Endothelial cell of umbilical vein (primary cell): ENCODE results near the gene PCMTD2. TPM values are rescaled to one million over a fixed set of nuclear protein-coding genes. Genes with fewer than 3 reads are reported as not detected.

ENCODE experiments used
- BruUV-seq: library from RNA; stranded (reverse); fragments of 400-500 nt; replicated peaks from 2 replicates; lab custom pipeline; 2021; lab: Mats Ljungman, UMichigan
- CTCF ChIA-PET: fragments of 300-600, 350-600 bp; sonication (Branson Sonifier 250); formaldehyde crosslinking; loops from one replicate; lab custom pipeline; 2021; ENCODE audit warnings: antibody characterized with exemption, inconsistent platforms; lab: Charles Lee
- POLR2A ChIA-PET: fragments of 300-600, 350-600 bp; sonication (Branson Sonifier 250); formaldehyde crosslinking; loops from one replicate; lab custom pipeline; 2021; ENCODE audit warnings: antibody characterized with exemption, inconsistent platforms; lab: Charles Lee
- DNase-seq: peaks from one replicate; pipeline ENCODE4 v3.0.0-alpha.2; 2011; ENCODE audit warnings: low read depth, low spot score
- FAIRE-seq: peaks from 2 replicates; lab custom pipeline; 2011; peaks lifted over from hg19 to GRCh38; lab: Jason Lieb, UNC
- H2AFZ ChIP-seq: 2 replicates; pipeline ENCODE4 v1.6.0; 2012; ENCODE audit warnings: low read depth, low read length, control low read depth, inconsistent platforms
- H3K27ac ChIP-seq: 2 replicates; pipeline ENCODE4 v1.5.1; 2011; ENCODE audit warnings: low read depth, mild to moderate bottlenecking, control low read depth, low read length, moderate library complexity; ENCODE audit not compliant: insufficient read depth
- H3K27me3 ChIP-seq, 2 experiments: 2 replicates each; pipeline versions ENCODE4 v1.6.0 to v1.6.1; 2011; ENCODE audit warnings: low read length in 2 of 2, mixed read lengths in 1 of 2; ENCODE audit not compliant: control insufficient read depth in 2 of 2, insufficient read depth in 2 of 2
- H3K36me3 ChIP-seq, 2 experiments: 2 replicates in 1 of 2; 3 replicates in 1 of 2; pipeline ENCODE4 v1.5.1; 2011; ENCODE audit warnings: low read length in 2 of 2, mild to moderate bottlenecking in 1 of 2, moderate library complexity in 1 of 2; ENCODE audit not compliant: control insufficient read depth in 2 of 2, insufficient read depth in 2 of 2; ENCODE audit errors: extremely low read depth in 1 of 2
- H3K4me1 ChIP-seq: 3 replicates; pipeline ENCODE4 v1.5.1; 2011; ENCODE audit warnings: mild to moderate bottlenecking, low read length; ENCODE audit not compliant: control insufficient read depth, insufficient read depth; ENCODE audit errors: extremely low read depth
- H3K4me2 ChIP-seq: 2 replicates; pipeline ENCODE4 v1.6.1; 2011; ENCODE audit warnings: low read length, control low read depth, mixed read lengths; ENCODE audit not compliant: insufficient read depth
- H3K4me3 ChIP-seq, 3 experiments: fragments of 200-600 bp in 1 of 3; sonication (generic), shearing (Covaris generic) in 1 of 3; replicated peaks in 1 of 3; 2 replicates each; pipeline ENCODE4 v1.5.1; 2011 to 2016; ENCODE audit warnings: control low read depth in 3 of 3, low read length in 3 of 3, mild to moderate bottlenecking in 2 of 3, inconsistent platforms in 1 of 3, low read depth in 1 of 3, moderate library complexity in 1 of 3; ENCODE audit not compliant: insufficient read depth in 1 of 3
- H3K79me2 ChIP-seq: 2 replicates; pipeline ENCODE4 v1.6.0; 2012; ENCODE audit warnings: low read length, inconsistent platforms; ENCODE audit not compliant: control insufficient read depth, insufficient read depth
- H3K9ac ChIP-seq: replicated peaks from 2 replicates; pipeline ENCODE3; 2011; ENCODE audit warnings: low read length, control low read depth; ENCODE audit not compliant: insufficient read depth; ENCODE audit errors: extremely low read depth
- H3K9me1 ChIP-seq: replicated peaks from 3 replicates; pipeline ENCODE4 v1.6.0; 2011; ENCODE audit warnings: mild to moderate bottlenecking, low read length; ENCODE audit not compliant: control insufficient read depth, insufficient read depth; ENCODE audit errors: extremely low read depth
- H3K9me3 ChIP-seq: replicated peaks from 2 replicates; pipeline ENCODE4 v1.5.1; 2012; ENCODE audit warnings: low read length, inconsistent platforms; ENCODE audit not compliant: control insufficient read depth, insufficient read depth
- H4K20me1 ChIP-seq: replicated peaks from 2 replicates; pipeline ENCODE3; 2011; ENCODE audit warnings: mild to moderate bottlenecking, low read length; ENCODE audit not compliant: control insufficient read depth, insufficient read depth; ENCODE audit errors: extremely low read depth
- EZH2 ChIP-seq: IDR thresholded peaks from 2 replicates; pipeline ENCODE4 v1.6.1; 2012; ENCODE audit warnings: borderline replicate concordance, low read depth, mild to moderate bottlenecking, moderate library complexity, low read length, inconsistent platforms; ENCODE audit not compliant: severe bottlenecking
- GATA2 ChIP-seq: IDR thresholded peaks from 2 replicates; pipeline ENCODE4 v1.7.0; 2011; ENCODE audit warnings: low read depth, mild to moderate bottlenecking, moderate library complexity, mixed read lengths, low read length; ENCODE audit not compliant: insufficient read length, insufficient read depth
- JUN ChIP-seq: IDR thresholded peaks from 2 replicates; pipeline ENCODE4 v1.6.1; 2011; ENCODE audit warnings: borderline replicate concordance, low read depth; ENCODE audit not compliant: insufficient read length, insufficient read depth
- MYC ChIP-seq: IDR thresholded peaks from one replicate; pipeline ENCODE4 v1.6.1; 2011; ENCODE audit warnings: mild to moderate bottlenecking, low read depth, low read length
- POLR2A ChIP-seq: IDR thresholded peaks from 2 replicates; pipeline ENCODE4 v1.6.1; 2012; ENCODE audit warnings: low read depth, mild to moderate bottlenecking, control low read depth, low read length
- POLR2AphosphoS5 ChIP-seq: IDR thresholded peaks from 2 replicates; pipeline ENCODE4 v1.6.1; 2012; ENCODE audit warnings: low read depth, mild to moderate bottlenecking, control low read depth, low read length, moderate library complexity; ENCODE audit not compliant: insufficient read depth
- dilution Hi-C: fragments of 300-500 bp; cut with MboI; formaldehyde crosslinking; loops from one replicate; pipeline ENCODE4 v1.15.0; 2019; ENCODE audit warnings: low sequenced_read_pairs; ENCODE audit not compliant: extremely low pct_ligation_motif_present
- intact Hi-C: fragments of 100-400 bp; cut with micrococcal nuclease; formaldehyde crosslinking; loops from one replicate; pipeline ENCODE4 v1.10.0; 2022
- polyA plus RNA-seq, 4 experiments: library from polyadenylated mRNA; depleted of rRNA in 3 of 4; stranded (reverse) in 3 of 4; unstranded in 1 of 4; fragments of >200 nt; gene quantifications; 2 replicates each; pipeline versions ENCODE4 v1.2.1 to v1.2.3, GENCODE V29; 2011 to 2012; ENCODE audit warnings: missing spikeins in 1 of 4
- total RNA-seq: library from RNA; stranded (reverse); gene quantifications from 2 replicates; pipeline ENCODE4 v1.2.3, GENCODE V29; 2021
- TF ChIP-seq, protein P1 (sequence below), 2 donors: IDR thresholded peaks; 1 replicate in 1 of 2; 2 replicates in 1 of 2; pipeline ENCODE4 v1.5.1; 2011; ENCODE audit warnings: low read length in 2 of 2, mild to moderate bottlenecking in 2 of 2, moderate library complexity in 2 of 2, control low read depth in 1 of 2, inconsistent platforms in 1 of 2, low read depth in 1 of 2; ENCODE audit not compliant: insufficient read depth in 1 of 2; ENCODE audit errors: extremely low read depth in 1 of 2

Gene PCMTD2
- total and polyA plus RNA-seq, 2 donors (not counting 3 experiments of a cell fraction or from before 2014, with no cell fraction given), result 27.4 to 45.7 TPM

DNA sequence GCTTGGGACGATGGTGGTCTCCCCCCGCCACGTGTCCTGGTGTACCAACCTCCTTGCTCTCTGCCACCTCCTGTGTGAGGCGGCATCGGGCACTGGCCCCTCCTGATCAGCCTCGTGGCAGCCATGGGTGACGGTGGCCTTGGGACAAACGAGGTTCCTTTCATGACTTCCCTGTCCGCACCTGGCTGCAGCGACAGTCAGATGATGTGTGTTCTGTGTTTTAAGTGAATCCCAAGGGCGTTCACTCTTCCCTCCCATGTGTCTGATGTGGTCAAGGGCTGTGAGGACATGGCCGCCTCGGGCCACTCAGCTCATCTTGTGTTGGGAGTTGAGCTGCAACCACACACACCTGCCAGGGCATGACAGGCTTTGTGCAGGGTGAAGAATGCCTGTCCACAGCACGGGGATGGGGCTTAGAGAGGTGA lies 30.4 kb upstream of the PCMTD2 start:
- FAIRE-seq (no peak), DNase-seq (no peak)
- no peak overlapping the region for H3K27ac ChIP-seq
- H3K9me1 ChIP-seq, result no peaks in the 10 kb centered on the region
- no TSS peak for BruUV-seq
- peaks cover 6% of the 10 kb centered on the region for H3K4me1 ChIP-seq
- no peaks in the 10 kb centered on the region for H3K27me3 ChIP-seq
- no peak for TF ChIP-seq GATA2
- no peak for TF ChIP-seq EZH2
- no peak for TF ChIP-seq POLR2AphosphoS5
- TF ChIP-seq MYC, result no peak
- TF ChIP-seq, protein P1, sequence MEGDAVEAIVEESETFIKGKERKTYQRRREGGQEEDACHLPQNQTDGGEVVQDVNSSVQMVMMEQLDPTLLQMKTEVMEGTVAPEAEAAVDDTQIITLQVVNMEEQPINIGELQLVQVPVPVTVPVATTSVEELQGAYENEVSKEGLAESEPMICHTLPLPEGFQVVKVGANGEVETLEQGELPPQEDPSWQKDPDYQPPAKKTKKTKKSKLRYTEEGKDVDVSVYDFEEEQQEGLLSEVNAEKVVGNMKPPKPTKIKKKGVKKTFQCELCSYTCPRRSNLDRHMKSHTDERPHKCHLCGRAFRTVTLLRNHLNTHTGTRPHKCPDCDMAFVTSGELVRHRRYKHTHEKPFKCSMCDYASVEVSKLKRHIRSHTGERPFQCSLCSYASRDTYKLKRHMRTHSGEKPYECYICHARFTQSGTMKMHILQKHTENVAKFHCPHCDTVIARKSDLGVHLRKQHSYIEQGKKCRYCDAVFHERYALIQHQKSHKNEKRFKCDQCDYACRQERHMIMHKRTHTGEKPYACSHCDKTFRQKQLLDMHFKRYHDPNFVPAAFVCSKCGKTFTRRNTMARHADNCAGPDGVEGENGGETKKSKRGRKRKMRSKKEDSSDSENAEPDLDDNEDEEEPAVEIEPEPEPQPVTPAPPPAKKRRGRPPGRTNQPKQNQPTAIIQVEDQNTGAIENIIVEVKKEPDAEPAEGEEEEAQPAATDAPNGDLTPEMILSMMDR (IDR thresholded peaks at IDR 0.05; ENCODE audit: extremely low read depth in 1 of 2, insufficient read depth in 1 of 2, low read depth in 1 of 2, low read length in 2 of 2), result no peak
- TF ChIP-seq JUN, result no peak
- TF ChIP-seq POLR2A, result no peak
- H4K20me1 ChIP-seq, result no peaks in the 10 kb centered on the region
- dilution Hi-C loops (no loop called here), intact Hi-C loops (no loop called here)
- no peak overlapping the region for H3K4me2 ChIP-seq
- no peaks in the 10 kb centered on the region for H3K36me3 ChIP-seq
- POLR2A ChIA-PET, result no interaction called here
- H3K4me3 ChIP-seq, result no peak overlapping the region
- no peaks in the 10 kb centered on the region for H3K79me2 ChIP-seq
- CTCF ChIA-PET, result interaction anchor here (1.0 kb wide), 1 partner anchor 27 kb away, joined by 3 read pairs; no protein-coding TSS in a partner anchor
- H3K9me3 ChIP-seq, result no peaks in the 10 kb centered on the region
- no peak overlapping the region for H2AFZ ChIP-seq
- H3K9ac ChIP-seq, result no peak overlapping the region
